SK-N-MC (cell line): Measurements from ENCODE around the gene TTC39A.
A peak's percentile ranks its signal among the peaks of the same experiment; 100 is the strongest.
"Not testable (repeated sequence)": the region's sequence is repeated elsewhere in the genome, so short reads cannot be mapped to it uniquely, and the experiment has no call there.

Experiments used
- DNase-seq: peaks from one replicate; pipeline ENCODE4 v3.0.0-alpha.2; 2011; ENCODE audit warnings: low read depth, low spot score
- H3K27ac ChIP-seq: fragments of 200-600 bp; sonication (generic); 2 replicates; pipeline ENCODE4 v1.5.1; 2016; ENCODE audit warnings: mixed run types
- H3K36me3 ChIP-seq: fragments of 200-600 bp; sonication (generic); 2 replicates; pipeline ENCODE4 v1.6.1; 2017; ENCODE audit warnings: antibody characterized with exemption, low read length, mixed read lengths; ENCODE audit not compliant: insufficient read depth
- H3K4me3 ChIP-seq: fragments of 200-600 bp; sonication (generic); 2 replicates; pipeline ENCODE4 v1.5.1; 2016
- H3K9ac ChIP-seq: fragments of 200-600 bp; sonication (generic); 2 replicates; pipeline ENCODE4 v1.8.0; 2017; ENCODE audit warnings: mixed run types, mixed read lengths; ENCODE audit not compliant: insufficient read length
- H3K9me3 ChIP-seq: fragments of 200-600 bp; sonication (generic); 2 replicates; pipeline ENCODE4 v1.6.1; 2017; ENCODE audit warnings: low read depth, mild to moderate bottlenecking, antibody characterized with exemption, low read length, moderate library complexity, mixed read lengths
- EZH2 ChIP-seq: fragments of 200-600 bp; sonication (generic); IDR thresholded peaks from one replicate; pipeline ENCODE4 v1.6.1; 2017; ENCODE audit warnings: antibody characterized with exemption
- FOXP2 ChIP-seq: optimal IDR thresholded peaks from 2 replicates; pipeline ENCODE3; 2011; ENCODE audit warnings: mild to moderate bottlenecking, moderate library complexity; ENCODE audit not compliant: insufficient read depth; ENCODE audit errors: extremely low read length, control extremely low read depth
- POLR2AphosphoS5 ChIP-seq: IDR thresholded peaks from 2 replicates; pipeline ENCODE4 v1.6.1; 2012; ENCODE audit warnings: mild to moderate bottlenecking, low read depth, low read length, borderline replicate concordance

The TTC39A gene

GRCh38 chr1:51263147-51263877 lies 67.0 kb downstream of the TTC39A start:
- TF ChIP-seq EZH2: no peak
- TF ChIP-seq FOXP2: no peak
- no peak for TF ChIP-seq POLR2AphosphoS5
- Histone ChIP-seq H3K9me3 (no peaks in the 10 kb centered on the region), H3K36me3 (no peaks in the 10 kb centered on the region), H3K27ac (peak overlapping the region; percentile 65), H3K9ac (no peak overlapping the region), H3K4me3 (no peak overlapping the region)
- no peak for DNase-seq

- Histone ChIP-seq H3K36me3 (no peaks in the 10 kb centered on the region), H3K4me3 (no peak overlapping the region), H3K9ac (no peak overlapping the region), H3K27ac (no peak overlapping the region), H3K9me3 (no peaks in the 10 kb centered on the region)
- no peak for TF ChIP-seq FOXP2
- no peak for TF ChIP-seq EZH2
- TF ChIP-seq POLR2AphosphoS5: no peak
- no peak for DNase-seq
Measured at GRCh38 chr1:51255331-51255730, 75.0 kb downstream of the TTC39A start.

- DNase-seq: no peak
- Histone ChIP-seq H3K9ac (no peak overlapping the region), H3K4me3 (no peak overlapping the region), H3K9me3 (no peaks in the 10 kb centered on the region), H3K36me3 (peaks cover 3% of the 10 kb centered on the region; the same call in 1 of the 2 replicates), H3K27ac (no peak overlapping the region)
- TF ChIP-seq POLR2AphosphoS5: no peak
- TF ChIP-seq EZH2: no peak
- no peak for TF ChIP-seq FOXP2
Measured at GRCh38 chr1:51253691-51254090, 76.7 kb downstream of the TTC39A start.

- Histone ChIP-seq H3K36me3 (peaks cover 3% of the 10 kb centered on the region; the same call in 1 of the 2 replicates), H3K27ac (no peak overlapping the region), H3K4me3 (no peak overlapping the region), H3K9ac (no peak overlapping the region), H3K9me3 (no peaks in the 10 kb centered on the region)
- no peak for DNase-seq
- TF ChIP-seq FOXP2: no peak
- no peak for TF ChIP-seq EZH2
- TF ChIP-seq POLR2AphosphoS5: no peak
Measured at GRCh38 chr1:51252366-51252765, 78.0 kb downstream of the TTC39A start.

- not testable (repeated sequence) for DNase-seq, H3K9me3 ChIP-seq, H3K9ac ChIP-seq, H3K27ac ChIP-seq, H3K36me3 ChIP-seq, H3K4me3 ChIP-seq
Measured at GRCh38 chr1:51251165-51251564, 79.2 kb downstream of the TTC39A start.

GRCh38 chr1:51250729-51251128 lies 79.6 kb downstream of the TTC39A start:
- not testable (repeated sequence) for DNase-seq, H3K36me3 ChIP-seq, H3K4me3 ChIP-seq, H3K27ac ChIP-seq, H3K9me3 ChIP-seq, H3K9ac ChIP-seq

GRCh38 chr1:51249445-51249844 lies 80.9 kb downstream of the TTC39A start:
- DNase-seq: no peak
- H3K27ac ChIP-seq: no peak overlapping the region
- H3K9ac ChIP-seq: no peak overlapping the region
- H3K4me3 ChIP-seq: no peak overlapping the region
- H3K9me3 ChIP-seq: no peaks in the 10 kb centered on the region
- no peak for TF ChIP-seq POLR2AphosphoS5
- no peak for TF ChIP-seq FOXP2
- TF ChIP-seq EZH2: no peak
- H3K36me3 ChIP-seq: peaks cover 3% of the 10 kb centered on the region; the same call in 1 of the 2 replicates

- H3K9ac ChIP-seq: no peak overlapping the region
- TF ChIP-seq EZH2: no peak
- TF ChIP-seq POLR2AphosphoS5: no peak
- no peak for TF ChIP-seq FOXP2
- no peak for DNase-seq
- no peak overlapping the region for H3K27ac ChIP-seq
- peaks cover 3% of the 10 kb centered on the region; the same call in 1 of the 2 replicates for H3K36me3 ChIP-seq
- H3K4me3 ChIP-seq: no peak overlapping the region
- no peaks in the 10 kb centered on the region for H3K9me3 ChIP-seq
Measured at GRCh38 chr1:51247499-51247898, 82.9 kb downstream of the TTC39A start.

- Histone ChIP-seq H3K9me3 (no peaks in the 10 kb centered on the region), H3K4me3 (no peak overlapping the region), H3K36me3 (peaks cover 3% of the 10 kb centered on the region; the same call in 1 of the 2 replicates), H3K9ac (no peak overlapping the region), H3K27ac (no peak overlapping the region)
- TF ChIP-seq POLR2AphosphoS5 (no peak), EZH2 (no peak), FOXP2 (no peak)
- DNase-seq: no peak
Measured at GRCh38 chr1:51247022-51247421, 83.3 kb downstream of the TTC39A start.
